K562 (cell line): ENCODE measurements around the gene SLC11A1. TPM values are rescaled to one million over a fixed set of nuclear protein-coding genes. Genes with fewer than 3 reads are reported as not detected.

ENCODE experiments used
- ATAC-seq: fragments of 200-7000 bp; cut with Tn5 transposase; 3 replicates; pipeline ENCODE4 v1.9.1; 2020; ENCODE audit warnings: moderate library complexity
- BruUV-seq: library from RNA; stranded (reverse); fragments of 400-500 nt; replicated peaks from 2 replicates; lab custom pipeline; 2021; lab: Mats Ljungman, UMichigan
- CTCF ChIA-PET: fragments of 300-600 bp; formaldehyde crosslinking; extraction: SDS; loops from one replicate; lab custom pipeline; 2021; ENCODE audit warnings: low intra/inter-chr PET ratio; lab: Yijun Ruan, JAX
- POLR2A ChIA-PET: fragments of 300-600, 350-650 bp; sonication (Branson Sonifier 250); formaldehyde crosslinking; extraction: SDS; loops from one replicate; lab custom pipeline; 2021; ENCODE audit warnings: antibody characterized with exemption, inconsistent platforms; lab: Yijun Ruan, JAX
- DNase-seq, 4 experiments: peaks; one replicate each; pipeline versions ENCODE4 v3.0.0 to v3.0.0-alpha.2; 2011 to 2018; ENCODE audit warnings: low spot score in 3 of 4, mixed read lengths in 3 of 4; ENCODE audit errors: extremely low read depth in 1 of 4
- FAIRE-seq: peaks from 2 replicates; lab custom pipeline; 2011; peaks lifted over from hg19 to GRCh38; lab: Jason Lieb, UNC
- H2AFZ ChIP-seq: 2 replicates; pipeline ENCODE4 v1.6.0; 2011; ENCODE audit warnings: low read depth, low read length, control low read depth, inconsistent platforms
- H3K27ac ChIP-seq: fragments of 200-600 bp; 3 replicates; pipeline ENCODE4 v1.8.0; 2011; ENCODE audit warnings: low read depth, mild to moderate bottlenecking, control low read depth, inconsistent platforms, low read length, moderate library complexity, mixed read lengths; ENCODE audit errors: extremely low read depth
- H3K27me3 ChIP-seq, 2 experiments: fragments of 300-600 bp in 1 of 2; 2 replicates in 1 of 2; 3 replicates in 1 of 2; pipeline versions ENCODE4 v1.6.0 to v1.8.0; 2011; ENCODE audit warnings: inconsistent platforms in 2 of 2, low read length in 2 of 2, mild to moderate bottlenecking in 1 of 2, mixed read lengths in 1 of 2, moderate library complexity in 1 of 2; ENCODE audit not compliant: control insufficient read depth in 2 of 2, insufficient read depth in 2 of 2
- H3K36me3 ChIP-seq: fragments of 300-600 bp; 3 replicates; pipeline ENCODE4 v1.8.0; 2011; ENCODE audit warnings: mild to moderate bottlenecking, low read length, inconsistent platforms; ENCODE audit not compliant: control insufficient read depth, insufficient read depth
- H3K4me1 ChIP-seq, 2 experiments: fragments of 200-600 bp in 1 of 2; replicated peaks in 1 of 2; 2 replicates in 1 of 2; 3 replicates in 1 of 2; pipeline versions ENCODE4 v1.5.1 to v1.8.0; 2011; ENCODE audit warnings: inconsistent platforms in 2 of 2, low read length in 2 of 2, mild to moderate bottlenecking in 1 of 2, mixed read lengths in 1 of 2, moderate library complexity in 1 of 2; ENCODE audit not compliant: control insufficient read depth in 2 of 2, insufficient read depth in 2 of 2
- H3K4me2 ChIP-seq: 2 replicates; pipeline ENCODE4 v1.6.1; 2011; ENCODE audit warnings: low read length, control low read depth, inconsistent platforms, mixed read lengths; ENCODE audit not compliant: insufficient read depth
- H3K4me3 ChIP-seq: fragments of 200-600 bp; sonication (generic), shearing (Covaris generic); 2 replicates; pipeline ENCODE4 v1.5.1; 2016; ENCODE audit warnings: control low read depth, inconsistent platforms
- H3K79me2 ChIP-seq: fragments of 200-600 bp; 3 replicates; pipeline ENCODE4 v1.8.0; 2011; ENCODE audit warnings: low read length, inconsistent platforms; ENCODE audit not compliant: control insufficient read depth, insufficient read depth
- H3K9ac ChIP-seq, 2 experiments: 2 replicates each; pipeline versions ENCODE4 v1.6.0 to v1.6.1; 2011; ENCODE audit warnings: low read depth in 2 of 2, low read length in 2 of 2, control low read depth in 1 of 2, inconsistent platforms in 1 of 2, mild to moderate bottlenecking in 1 of 2, mixed read lengths in 1 of 2; ENCODE audit not compliant: insufficient read depth in 1 of 2
- H3K9me1 ChIP-seq: one replicate; pipeline ENCODE4 v1.6.0; 2011; ENCODE audit warnings: inconsistent platforms, mild to moderate bottlenecking, low read length, moderate library complexity; ENCODE audit not compliant: control insufficient read depth, insufficient read depth
- H3K9me3 ChIP-seq: replicated peaks from 2 replicates; pipeline ENCODE4 v1.5.1; 2011; ENCODE audit warnings: low read depth, low read length, inconsistent platforms; ENCODE audit not compliant: control insufficient read depth, insufficient read depth
- H4K20me1 ChIP-seq: replicated peaks from 2 replicates; pipeline ENCODE4 v1.6.1; 2011; ENCODE audit warnings: low read length, inconsistent platforms, mixed read lengths; ENCODE audit not compliant: control insufficient read depth, insufficient read depth
- ADNP ChIP-seq: fragments of 200-800 bp; sonication (Bioruptor generic); IDR thresholded peaks from 2 replicates; pipeline ENCODE4 v1.6.1; 2016; ENCODE audit warnings: missing genetic modification characterization, missing compliant biosample characterization
- DDX20 ChIP-seq: fragments of 450-650 bp; IDR thresholded peaks from 2 replicates; pipeline ENCODE4 v1.6.1; 2016; ENCODE audit warnings: missing genetic modification characterization, low read depth, mild to moderate bottlenecking, missing compliant biosample characterization, moderate library complexity
- SRF ChIP-seq, 2 experiments: fragments of 250-450, 450-650 bp in 1 of 2; sonication (Bioruptor Pico) in 1 of 2; sonication (generic) in 1 of 2; formaldehyde crosslinking; IDR thresholded peaks; 2 replicates each; pipeline versions ENCODE4 v1.5.0 to v1.5.1; 2020 to 2022; ENCODE audit warnings: mild to moderate bottlenecking in 1 of 2, missing genetic modification reagents in 1 of 2
- TRIM28 ChIP-seq: fragments of 450-650 bp; IDR thresholded peaks from 2 replicates; pipeline ENCODE4 v1.6.1; 2017
- ZNF668 ChIP-seq: fragments of 250-450 bp; sonication (Bioruptor Pico); IDR thresholded peaks from 2 replicates; pipeline ENCODE4 v1.8.0; 2022; ENCODE audit warnings: mild to moderate bottlenecking, inconsistent platforms
- WGBS: fragments of 100-300 bp; shearing (Covaris generic); methylation state at CpG from one replicate; pipeline ENCODE4 v1.1.6; 2016; ENCODE audit warnings: low coverage, mixed read lengths; ENCODE audit not compliant: insufficient coverage; ENCODE audit errors: missing lambda C conversion rate; 5-methylcytosine and 5-hydroxymethylcytosine counted together
- in situ Hi-C: fragments of 300-500 bp; cut with MboI; formaldehyde crosslinking; loops from 4 replicates; pipeline ENCODE4 v1.15.0; 2018; ENCODE audit warnings: inconsistent platforms, mixed read lengths
- intact Hi-C: fragments of 100-400 bp; cut with micrococcal nuclease; formaldehyde crosslinking; loops from 2 replicates; pipeline ENCODE4 v1.14.2; 2022
- polyA plus RNA-seq, 8 experiments: library from polyadenylated mRNA; depleted of rRNA in 4 of 8; stranded (reverse) in 5 of 8; unstranded in 3 of 8; fragments of >200 nt; fragmentation: Nextera tagmentation in 2 of 8; fragmentation: Illumina TruSeq in 1 of 8; extraction: Ambion mirVana in 2 of 8; extraction: Trizol in 1 of 8; gene quantifications; 2 replicates each; pipeline versions ENCODE4 v1.2.1 to v1.2.3, GENCODE V29; 2011 to 2014; ENCODE audit warnings: inconsistent platforms in 1 of 8, missing spikeins in 1 of 8
- total RNA-seq, 7 experiments: library from RNA; depleted of rRNA in 6 of 7; stranded (reverse); fragments of >200 nt in 6 of 7; fragmentation: Illumina TruSeq in 2 of 7; extraction: Trizol in 2 of 7; gene quantifications; 2 replicates each; pipeline versions ENCODE4 v1.2.1 to v1.2.3, GENCODE V29; 2011 to 2021; ENCODE audit warnings: low replicate concordance in 1 of 7
- TF ChIP-seq, protein P1 (sequence below): fragments of 450-650 bp; formaldehyde crosslinking; IDR thresholded peaks from 2 replicates; pipeline ENCODE4 v1.4.0; 2020; ENCODE audit warnings: mild to moderate bottlenecking, mixed read lengths

Gene SLC11A1
- total and polyA plus RNA-seq, 9 of the 15 experiments (the other 6 are each of a cell fraction or from before 2014, with no cell fraction given), result 0.35 to 1.6 (median 0.65) TPM

DNA sequence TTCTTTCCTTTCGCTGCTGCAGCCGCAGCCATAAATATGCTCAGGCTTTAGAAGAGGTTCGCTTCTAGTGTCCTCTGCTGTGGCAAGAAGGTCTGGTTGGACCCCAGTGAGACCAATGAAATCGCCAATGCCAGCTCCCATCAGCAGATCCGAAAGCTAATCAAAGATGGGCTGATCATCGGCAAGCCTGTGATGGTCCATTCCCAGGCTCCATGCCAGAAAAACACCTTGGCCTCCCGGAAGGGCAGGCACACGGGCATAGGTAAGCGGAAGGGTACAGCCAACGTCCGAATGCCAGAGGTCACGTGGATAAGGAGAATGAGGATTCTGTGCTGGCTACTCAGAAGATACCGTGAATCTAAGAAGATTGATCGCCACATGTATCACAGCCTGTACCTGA lies 28.0 kb upstream of the SLC11A1 start:
- POLR2A ChIA-PET, result no interaction called here
- CTCF ChIA-PET, result no interaction called here
- no peak for ATAC-seq
- H3K79me2 ChIP-seq, result no peaks in the 10 kb centered on the region
- no peaks in the 10 kb centered on the region for H3K9me3 ChIP-seq
- no peak overlapping the region for H3K27ac ChIP-seq
- H3K9me1 ChIP-seq, result no peaks in the 10 kb centered on the region
- no peaks in the 10 kb centered on the region for H3K36me3 ChIP-seq
- H2AFZ ChIP-seq, result no peak overlapping the region
- in situ Hi-C loops, result no loop called here
- peaks cover 8 to 10% of the 10 kb centered on the region in 2 experiments; a peak in 4 of 5 replicates for H3K4me1 ChIP-seq
- H3K4me2 ChIP-seq, result no peak overlapping the region
- no peaks in the 10 kb centered on the region for H3K27me3 ChIP-seq
- no peaks in the 10 kb centered on the region for H4K20me1 ChIP-seq
- no peak for FAIRE-seq
- DNase-seq, result no peak
- TF ChIP-seq TRIM28 (no peak), ZNF668 (no peak), ADNP (tag) (no peak), SRF (CRISPR knock-in tag; IDR thresholded peaks at IDR 0.05) (no peak)
- intact Hi-C loops, result no loop called here
- no TSS peak for BruUV-seq
- WGBS, result 76% methylated on average over 13 of the region's 14 CpGs
- no peak overlapping the region for H3K9ac ChIP-seq
- H3K4me3 ChIP-seq, result no peak overlapping the region

DNA sequence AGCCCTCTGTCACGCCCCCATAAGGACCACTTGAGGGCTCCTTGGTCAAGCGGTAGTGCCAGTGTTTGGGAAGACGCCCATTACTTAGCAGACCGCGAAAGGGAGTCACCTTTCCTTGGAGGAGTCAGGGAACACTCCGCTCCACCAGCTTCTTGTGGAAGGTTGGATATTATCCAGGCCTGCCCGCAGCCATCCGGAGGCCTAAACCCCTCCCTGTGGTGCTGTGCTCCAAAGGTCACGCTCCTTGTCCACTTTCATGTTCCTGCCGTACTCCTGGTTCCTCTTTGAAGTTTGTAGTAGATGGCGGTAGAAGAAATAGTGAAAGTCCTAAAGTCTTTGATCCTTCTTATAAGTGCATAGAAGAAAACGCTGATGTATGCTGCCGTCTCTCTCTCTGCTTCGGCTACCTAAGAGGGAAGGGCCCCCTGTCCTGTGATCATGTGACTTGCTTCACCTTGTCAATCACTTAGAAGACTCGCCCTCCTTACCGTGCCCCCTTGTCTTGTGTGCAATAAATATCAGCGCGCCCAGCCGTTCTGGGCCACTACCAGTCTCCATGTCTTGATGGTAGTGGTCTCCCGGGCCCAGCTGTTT lies 27.1 kb upstream of the SLC11A1 start:
- Histone ChIP-seq H3K4me2 (no peak overlapping the region), H3K9me1 (no peaks in the 10 kb centered on the region), H2AFZ (no peak overlapping the region), H3K36me3 (no peaks in the 10 kb centered on the region), H3K27ac (no peak overlapping the region), H3K9me3 (no peaks in the 10 kb centered on the region), H3K79me2 (no peaks in the 10 kb centered on the region), H3K4me1 (peaks cover 13 to 17% of the 10 kb centered on the region in 2 experiments; a peak in 4 of 5 replicates), H3K27me3 (no peaks in the 10 kb centered on the region), H3K9ac (no peak overlapping the region), H3K4me3 (no peak overlapping the region), H4K20me1 (no peaks in the 10 kb centered on the region)
- ATAC-seq (no peak), DNase-seq (no peak), FAIRE-seq (no peak)
- ChIA-PET POLR2A (interaction anchor here (0.6 kb wide), 1 partner anchor 8 kb away, joined by 3 read pairs; no protein-coding TSS in a partner anchor), CTCF (no interaction called here)
- TF ChIP-seq, protein P1, sequence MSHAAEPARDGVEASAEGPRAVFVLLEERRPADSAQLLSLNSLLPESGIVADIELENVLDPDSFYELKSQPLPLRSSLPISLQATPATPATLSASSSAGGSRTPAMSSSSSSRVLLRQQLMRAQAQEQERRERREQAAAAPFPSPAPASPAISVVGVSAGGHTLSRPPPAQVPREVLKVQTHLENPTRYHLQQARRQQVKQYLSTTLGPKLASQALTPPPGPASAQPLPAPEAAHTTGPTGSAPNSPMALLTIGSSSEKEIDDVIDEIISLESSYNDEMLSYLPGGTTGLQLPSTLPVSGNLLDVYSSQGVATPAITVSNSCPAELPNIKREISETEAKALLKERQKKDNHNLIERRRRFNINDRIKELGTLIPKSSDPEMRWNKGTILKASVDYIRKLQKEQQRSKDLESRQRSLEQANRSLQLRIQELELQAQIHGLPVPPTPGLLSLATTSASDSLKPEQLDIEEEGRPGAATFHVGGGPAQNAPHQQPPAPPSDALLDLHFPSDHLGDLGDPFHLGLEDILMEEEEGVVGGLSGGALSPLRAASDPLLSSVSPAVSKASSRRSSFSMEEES (CRISPR knock-in tag), result peak; percentile 23; the same call in 1 of the 2 replicates
- TF ChIP-seq DDX20 (tag), result no peak
- BruUV-seq, result no TSS peak
- in situ Hi-C loops (loop anchor here (5.0 kb wide), 1 partner anchor 53 kb away; no protein-coding TSS in a partner anchor), intact Hi-C loops (no loop called here)
- WGBS, result 88% methylated on average over 11 of the region's 20 CpGs
